H9 (cell line): ENCODE measurements around the gene SYT11. TPM values are rescaled to one million over a fixed set of nuclear protein-coding genes. Genes with fewer than 3 reads are reported as not detected.

ENCODE experiments used
- DNase-seq: peaks from one replicate; pipeline ENCODE4 v3.0.0-alpha.2; 2017
- H2AFZ ChIP-seq: one replicate; pipeline ENCODE4 v1.6.1; 2013; ENCODE audit warnings: mild to moderate bottlenecking, low read length, control low read depth, moderate library complexity
- H2AK5ac ChIP-seq: 2 replicates; pipeline ENCODE4 v1.6.1; 2013; ENCODE audit warnings: low read length, control low read depth, mixed read lengths; ENCODE audit not compliant: insufficient read length
- H2BK120ac ChIP-seq: one replicate; pipeline ENCODE4 v1.6.1; 2013; ENCODE audit warnings: low read depth, mild to moderate bottlenecking, low read length, control low read depth, inconsistent platforms; ENCODE audit not compliant: poor library complexity, severe bottlenecking
- H2BK12ac ChIP-seq: 2 replicates; pipeline ENCODE4 v1.6.1; 2013; ENCODE audit warnings: low read length, control low read depth, mixed read lengths, low read depth; ENCODE audit not compliant: insufficient read length
- H2BK15ac ChIP-seq: 2 replicates; pipeline ENCODE4 v1.6.1; 2013; ENCODE audit warnings: low read depth, low read length, control low read depth
- H2BK20ac ChIP-seq: one replicate; pipeline ENCODE4 v1.6.1; 2013; ENCODE audit warnings: low read depth, mild to moderate bottlenecking, low read length, control low read depth, inconsistent platforms; ENCODE audit not compliant: poor library complexity, severe bottlenecking
- H2BK5ac ChIP-seq: 2 replicates; pipeline ENCODE4 v1.6.1; 2013; ENCODE audit warnings: low read length, control low read depth, mixed read lengths; ENCODE audit not compliant: insufficient read length
- H3K14ac ChIP-seq: 2 replicates; pipeline ENCODE4 v1.6.1; 2013; ENCODE audit warnings: low read length, control low read depth; ENCODE audit not compliant: insufficient read depth
- H3K18ac ChIP-seq: 2 replicates; pipeline ENCODE4 v1.6.1; 2013; ENCODE audit warnings: low read depth, mild to moderate bottlenecking, mixed read lengths, low read length, control low read depth; ENCODE audit not compliant: insufficient read length
- H3K23ac ChIP-seq: 2 replicates; pipeline ENCODE4 v1.6.1; 2013; ENCODE audit warnings: low read length, control low read depth, mixed read lengths, low read depth; ENCODE audit not compliant: insufficient read length
- H3K23me2 ChIP-seq: 2 replicates; pipeline ENCODE4 v1.6.1; 2013; ENCODE audit warnings: low read depth, mild to moderate bottlenecking, mixed read lengths, low read length, control low read depth; ENCODE audit not compliant: insufficient read length, poor library complexity, severe bottlenecking
- H3K27ac ChIP-seq: 2 replicates; pipeline ENCODE4 v1.5.1; 2013; ENCODE audit warnings: low read length, control low read depth, mixed read lengths, low read depth; ENCODE audit not compliant: insufficient read length
- H3K27me3 ChIP-seq: 2 replicates; pipeline ENCODE4 v1.6.1; 2013; ENCODE audit warnings: low read length, control low read depth, inconsistent platforms; ENCODE audit not compliant: insufficient read depth
- H3K4ac ChIP-seq: 2 replicates; pipeline ENCODE4 v1.6.1; 2013; ENCODE audit warnings: low read depth, mild to moderate bottlenecking, control low read depth, inconsistent platforms, low read length, moderate library complexity
- H3K4me1 ChIP-seq: 2 replicates; pipeline ENCODE4 v1.6.1; 2013; ENCODE audit warnings: low read length, control low read depth, inconsistent platforms; ENCODE audit not compliant: insufficient read depth
- H3K4me2 ChIP-seq: 2 replicates; pipeline ENCODE4 v1.6.1; 2013; ENCODE audit warnings: low read length, control low read depth, mixed read lengths; ENCODE audit not compliant: insufficient read length, insufficient read depth
- H3K56ac ChIP-seq: 2 replicates; pipeline ENCODE4 v1.6.1; 2013; ENCODE audit warnings: low read depth, mild to moderate bottlenecking, mixed read lengths, low read length, control low read depth; ENCODE audit not compliant: insufficient read length
- H3K79me1 ChIP-seq: 2 replicates; pipeline ENCODE4 v1.6.1; 2013; ENCODE audit warnings: low read depth, mild to moderate bottlenecking, moderate library complexity, low read length, control low read depth, inconsistent platforms; ENCODE audit not compliant: insufficient read depth, poor library complexity, severe bottlenecking
- H3K79me2 ChIP-seq: 2 replicates; pipeline ENCODE4 v1.6.1; 2013; ENCODE audit warnings: low read length, control low read depth, inconsistent platforms; ENCODE audit not compliant: insufficient read depth
- H3K9ac ChIP-seq: 2 replicates; pipeline ENCODE4 v1.6.1; 2013; ENCODE audit warnings: low read length, control low read depth, mixed read lengths; ENCODE audit not compliant: insufficient read length; ENCODE audit errors: extremely low read depth
- H3K9me3 ChIP-seq: one replicate; pipeline ENCODE4 v1.6.1; 2013; ENCODE audit warnings: low read depth, low read length, inconsistent platforms; ENCODE audit not compliant: control insufficient read depth
- H3T11ph ChIP-seq: one replicate; pipeline ENCODE4 v1.6.1; 2013; ENCODE audit warnings: mild to moderate bottlenecking, low read length, control low read depth, inconsistent platforms
- H4K20me1 ChIP-seq: one replicate; pipeline ENCODE4 v1.6.1; 2013; ENCODE audit not compliant: control insufficient read depth, insufficient read length, insufficient read depth
- H4K5ac ChIP-seq: 2 replicates; pipeline ENCODE4 v1.6.1; 2013; ENCODE audit warnings: low read depth, mild to moderate bottlenecking, mixed read lengths, low read length, control low read depth; ENCODE audit not compliant: insufficient read length
- H4K8ac ChIP-seq: replicated peaks from 2 replicates; pipeline ENCODE4 v1.6.1; 2013; ENCODE audit warnings: low read length, control low read depth, mixed read lengths, low read depth; ENCODE audit not compliant: insufficient read length
- H4K91ac ChIP-seq: 2 replicates; pipeline ENCODE4 v1.6.1; 2013; ENCODE audit warnings: low read depth, mild to moderate bottlenecking, moderate library complexity, mixed read lengths, low read length, control low read depth; ENCODE audit not compliant: insufficient read length
- H3K27ac Mint-ChIP-seq, 3 experiments: 2 replicates in 2 of 3; 3 replicates in 1 of 3; pipeline ENCODE4 v1.8.0; 2020 to 2021; ENCODE audit warnings: mixed read lengths in 3 of 3, mild to moderate bottlenecking in 1 of 3, moderate library complexity in 1 of 3
- H3K27me3 Mint-ChIP-seq: 2 replicates; pipeline ENCODE4 v1.8.0; 2021; ENCODE audit warnings: low read depth, mild to moderate bottlenecking, moderate library complexity, mixed read lengths
- H3K36me3 Mint-ChIP-seq, 3 experiments: 2 replicates in 2 of 3; 3 replicates in 1 of 3; pipeline ENCODE4 v1.8.0; 2020 to 2021; ENCODE audit warnings: low read depth in 3 of 3, mixed read lengths in 3 of 3; ENCODE audit not compliant: insufficient read depth in 1 of 3
- H3K4me1 Mint-ChIP-seq, 2 experiments: 2 replicates each; pipeline ENCODE4 v1.8.0; 2020; ENCODE audit warnings: mixed read lengths in 2 of 2
- H3K4me3 Mint-ChIP-seq, 2 experiments: 2 replicates in 1 of 2; 3 replicates in 1 of 2; pipeline ENCODE4 v1.8.0; 2020 to 2021; ENCODE audit warnings: mild to moderate bottlenecking in 2 of 2, mixed read lengths in 2 of 2, moderate library complexity in 1 of 2
- H3K9me3 Mint-ChIP-seq, 2 experiments: 2 replicates in 1 of 2; 3 replicates in 1 of 2; pipeline ENCODE4 v1.8.0; 2020; ENCODE audit warnings: mild to moderate bottlenecking in 2 of 2, mixed read lengths in 2 of 2, moderate library complexity in 1 of 2
- WGBS: extraction: QIAGEN DNeasy Blood & Tissue Kit; methylation state at CpG from one replicate; pipeline ENCODE4 v1.1.7; 2013; ENCODE audit warnings: missing lambda C conversion rate, low lambda C conversion rate, mixed read lengths; ENCODE audit not compliant: insufficient read length; ENCODE audit errors: extremely low coverage; 5-methylcytosine and 5-hydroxymethylcytosine counted together
- total RNA-seq: library from RNA; stranded (reverse); gene quantifications from 2 replicates; pipeline ENCODE4 v1.2.1, GENCODE V29; 2021
- TF ChIP-seq, protein P1 (sequence below): fragments of 200-600 bp; sonication (generic); conservative IDR thresholded peaks from 3 replicates; pipeline ENCODE4 v1.8.0; 2021; ENCODE audit warnings: antibody characterized with exemption, mild to moderate bottlenecking

The SYT11 gene
- total RNA-seq, 1 experiment from 2014 or later: 0.28 TPM

DNA sequence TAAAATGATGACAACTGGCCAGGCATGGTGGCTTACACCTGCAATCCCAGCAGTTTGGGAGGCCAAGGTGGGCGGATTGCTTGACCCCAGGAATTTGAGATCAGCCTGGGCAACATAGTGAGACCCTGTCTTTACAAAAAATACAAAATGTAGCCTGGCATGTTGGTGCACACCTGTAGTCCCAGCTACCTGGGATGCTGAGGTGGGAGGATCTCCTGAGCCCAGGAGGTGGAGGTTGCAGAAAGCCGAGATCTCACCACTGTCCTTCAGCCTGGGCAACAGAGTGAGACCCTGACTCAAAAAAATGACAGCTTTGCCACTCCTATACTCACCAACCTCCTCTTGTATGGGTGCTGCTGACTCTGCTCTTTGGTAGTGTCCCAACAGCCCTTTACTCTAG, 18.6 kb downstream of the SYT11 start:
- H2AK5ac ChIP-seq: no peak overlapping the region
- no peak overlapping the region for H4K5ac ChIP-seq
- DNase-seq: no peak
- no peak overlapping the region for H3K18ac ChIP-seq
- no CpG with 5 or more reads among the region's 2 CpGs for WGBS
- H3K79me1 ChIP-seq: no peaks in the 10 kb centered on the region
- H3K4ac ChIP-seq: no peak overlapping the region
- H3K4me2 ChIP-seq: no peak overlapping the region
- Mint-ChIP-seq H3K9me3 (no peaks in the 10 kb centered on the region), H3K27me3 (peaks cover 3% of the 10 kb centered on the region), H3K36me3 (no peaks in the 10 kb centered on the region), H3K27ac (peak overlapping the region in 1 of 3 experiments; percentile 29; a peak in 1 of 7 replicates), H3K4me3 (no peak overlapping the region), H3K4me1 (no peaks in the 10 kb centered on the region)
- H2BK120ac ChIP-seq: no peak overlapping the region
- H3T11ph ChIP-seq: no peak overlapping the region
- no peak overlapping the region for H2BK5ac ChIP-seq
- H2BK12ac ChIP-seq: no peak overlapping the region
- no peaks in the 10 kb centered on the region for H3K9me3 ChIP-seq
- H4K91ac ChIP-seq: no peak overlapping the region
- H3K14ac ChIP-seq: no peak overlapping the region
- H2BK15ac ChIP-seq: no peak overlapping the region
- TF ChIP-seq, protein P1, sequence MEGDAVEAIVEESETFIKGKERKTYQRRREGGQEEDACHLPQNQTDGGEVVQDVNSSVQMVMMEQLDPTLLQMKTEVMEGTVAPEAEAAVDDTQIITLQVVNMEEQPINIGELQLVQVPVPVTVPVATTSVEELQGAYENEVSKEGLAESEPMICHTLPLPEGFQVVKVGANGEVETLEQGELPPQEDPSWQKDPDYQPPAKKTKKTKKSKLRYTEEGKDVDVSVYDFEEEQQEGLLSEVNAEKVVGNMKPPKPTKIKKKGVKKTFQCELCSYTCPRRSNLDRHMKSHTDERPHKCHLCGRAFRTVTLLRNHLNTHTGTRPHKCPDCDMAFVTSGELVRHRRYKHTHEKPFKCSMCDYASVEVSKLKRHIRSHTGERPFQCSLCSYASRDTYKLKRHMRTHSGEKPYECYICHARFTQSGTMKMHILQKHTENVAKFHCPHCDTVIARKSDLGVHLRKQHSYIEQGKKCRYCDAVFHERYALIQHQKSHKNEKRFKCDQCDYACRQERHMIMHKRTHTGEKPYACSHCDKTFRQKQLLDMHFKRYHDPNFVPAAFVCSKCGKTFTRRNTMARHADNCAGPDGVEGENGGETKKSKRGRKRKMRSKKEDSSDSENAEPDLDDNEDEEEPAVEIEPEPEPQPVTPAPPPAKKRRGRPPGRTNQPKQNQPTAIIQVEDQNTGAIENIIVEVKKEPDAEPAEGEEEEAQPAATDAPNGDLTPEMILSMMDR: no peak
- no peaks in the 10 kb centered on the region for H3K23me2 ChIP-seq
- H3K23ac ChIP-seq: no peak overlapping the region
- H4K20me1 ChIP-seq: no peaks in the 10 kb centered on the region
- H4K8ac ChIP-seq: no peak overlapping the region
- H2AFZ ChIP-seq: no peak overlapping the region
- H3K27ac ChIP-seq: no peak overlapping the region
- H3K9ac ChIP-seq: no peak overlapping the region
- H3K4me1 ChIP-seq: no peaks in the 10 kb centered on the region
- no peak overlapping the region for H2BK20ac ChIP-seq
- H3K27me3 ChIP-seq: no peaks in the 10 kb centered on the region
- no peak overlapping the region for H3K56ac ChIP-seq
- no peaks in the 10 kb centered on the region for H3K79me2 ChIP-seq
